ENCODE results near the gene RNU7-1.

RNU7-1 gene

GRCh38 chr12:6917491-6918231 lies 26.0 kb upstream of the RNU7-1 start:
- DNase-seq (ENCODE audit: low spot score): no peak

GRCh38 chr12:6919588-6919987 lies 24.0 kb upstream of the RNU7-1 start:
- DNase-seq (ENCODE audit: low spot score): no peak

GRCh38 chr12:6921539-6921938 lies 22.1 kb upstream of the RNU7-1 start:
- DNase-seq (ENCODE audit: low spot score): no peak

GRCh38 chr12:6921996-6922946 lies 21.3 kb upstream of the RNU7-1 start:
- DNase-seq (ENCODE audit: low spot score): no peak

GRCh38 chr12:6923003-6923732 lies 20.4 kb upstream of the RNU7-1 start:
- DNase-seq (ENCODE audit: low spot score): no peak

GRCh38 chr12:6923851-6924250 lies 19.8 kb upstream of the RNU7-1 start:
- no peak for DNase-seq (ENCODE audit: low spot score)

- no peak for DNase-seq (ENCODE audit: low spot score)
Observed at GRCh38 chr12:6925239-6925539, 18.4 kb upstream of the RNU7-1 start.

GRCh38 chr12:6925540-6926279 lies 17.9 kb upstream of the RNU7-1 start:
- DNase-seq (ENCODE audit: low spot score): no peak

- DNase-seq (ENCODE audit: low spot score): no peak
Observed at GRCh38 chr12:6927379-6928021, 16.1 kb upstream of the RNU7-1 start, which contains the start of gene ATN1. Gene ATN1 (plus strand): TSS chr12:6927959. CDS start chr12:6934002, 6,043 bp downstream.

- DNase-seq (ENCODE audit: low spot score): no peak
Observed at GRCh38 chr12:6928022-6928702, 15.5 kb upstream of the RNU7-1 start.

- DNase-seq (ENCODE audit: low spot score): no peak
Observed at GRCh38 chr12:6928703-6929407, 14.8 kb upstream of the RNU7-1 start.

GRCh38 chr12:6929466-6930452 lies 13.9 kb upstream of the RNU7-1 start:
- DNase-seq (ENCODE audit: low spot score): no peak

GRCh38 chr12:6932766-6933165 lies 10.8 kb upstream of the RNU7-1 start:
- DNase-seq (ENCODE audit: low spot score): no peak

GRCh38 chr12:6934110-6934509 lies 9.5 kb upstream of the RNU7-1 start:
- no peak for DNase-seq (ENCODE audit: low spot score)

GRCh38 chr12:6935371-6936193 lies 8.0 kb upstream of the RNU7-1 start:
- no peak for DNase-seq (ENCODE audit: low spot score)

GRCh38 chr12:6936194-6936635 lies 7.4 kb upstream of the RNU7-1 start:
- DNase-seq (ENCODE audit: low spot score): no peak

- DNase-seq (ENCODE audit: low spot score): peak; percentile 55
Observed at GRCh38 chr12:6936636-6937480, 6.8 kb upstream of the RNU7-1 start.

Data from activated CD4-positive, alpha-beta T cell treated with anti-CD3 and anti-CD28 coated beads, Interleukin-2, Interleukin-4, amounts not matched to agents 100 ng/mL and 50 ng/mL, durations not matched to agents 16 hours and 8 hours (primary cell).